ENCODE measurements around the gene AREL1. TPM values are rescaled to one million over a fixed set of nuclear protein-coding genes. Genes with fewer than 3 reads are reported as not detected.
A peak's percentile ranks its signal among the peaks of the same experiment; 100 is the strongest.

Gene AREL1
- total RNA-seq, 2 donors from 2014 or later = 14.8 to 51.2 TPM

GRCh38 chr14:74664717-74665116 is 48.2 kb downstream of the AREL1 start:
- H3K4me1 ChIP-seq (replicated peaks) = no peaks in the 10 kb centered on the region
- no peaks in the 10 kb centered on the region for H3K9me3 ChIP-seq
- H3K4me3 ChIP-seq = no peak overlapping the region
- WGBS = 100% methylated on average over 2 of the region's 2 CpGs
- TF ChIP-seq POLR2AphosphoS5 (IDR thresholded peaks at IDR 0.05) (no peak), POLR2A (IDR thresholded peaks at IDR 0.05) (no peak), CTCF (IDR thresholded peaks at IDR 0.05) (no peak)
- H3K27ac ChIP-seq = no peak overlapping the region
- no peak for DNase-seq (ENCODE audit: low spot score)
- H3K36me3 ChIP-seq = no peaks in the 10 kb centered on the region
- intact Hi-C loops (cut with DNase I) = loop anchor here (5.0 kb wide), 1 partner anchor 47 kb away; no protein-coding TSS in a partner anchor
- no peaks in the 10 kb centered on the region for H3K27me3 ChIP-seq (replicated peaks; ENCODE audit: insufficient read depth)

- no peak for DNase-seq (ENCODE audit: low spot score)
- Histone ChIP-seq H3K27me3 (replicated peaks; ENCODE audit: insufficient read depth) (no peaks in the 10 kb centered on the region), H3K27ac (peak overlapping the region in 1 of 2 donors; percentile 44), H3K4me1 (replicated peaks) (no peaks in the 10 kb centered on the region), H3K9me3 (no peaks in the 10 kb centered on the region), H3K4me3 (no peak overlapping the region), H3K36me3 (no peaks in the 10 kb centered on the region)
- WGBS = 80% methylated on average over 7 of the region's 7 CpGs
- intact Hi-C loops (cut with DNase I) = loop anchor here (5.0 kb wide), 1 partner anchor 47 kb away; no protein-coding TSS in a partner anchor
- TF ChIP-seq CTCF (IDR thresholded peaks at IDR 0.05) (no peak), POLR2A (IDR thresholded peaks at IDR 0.05) (no peak), POLR2AphosphoS5 (IDR thresholded peaks at IDR 0.05) (peak; percentile 50)
Measured at GRCh38 chr14:74663884-74664283, 49.0 kb downstream of the AREL1 start.

DNA sequence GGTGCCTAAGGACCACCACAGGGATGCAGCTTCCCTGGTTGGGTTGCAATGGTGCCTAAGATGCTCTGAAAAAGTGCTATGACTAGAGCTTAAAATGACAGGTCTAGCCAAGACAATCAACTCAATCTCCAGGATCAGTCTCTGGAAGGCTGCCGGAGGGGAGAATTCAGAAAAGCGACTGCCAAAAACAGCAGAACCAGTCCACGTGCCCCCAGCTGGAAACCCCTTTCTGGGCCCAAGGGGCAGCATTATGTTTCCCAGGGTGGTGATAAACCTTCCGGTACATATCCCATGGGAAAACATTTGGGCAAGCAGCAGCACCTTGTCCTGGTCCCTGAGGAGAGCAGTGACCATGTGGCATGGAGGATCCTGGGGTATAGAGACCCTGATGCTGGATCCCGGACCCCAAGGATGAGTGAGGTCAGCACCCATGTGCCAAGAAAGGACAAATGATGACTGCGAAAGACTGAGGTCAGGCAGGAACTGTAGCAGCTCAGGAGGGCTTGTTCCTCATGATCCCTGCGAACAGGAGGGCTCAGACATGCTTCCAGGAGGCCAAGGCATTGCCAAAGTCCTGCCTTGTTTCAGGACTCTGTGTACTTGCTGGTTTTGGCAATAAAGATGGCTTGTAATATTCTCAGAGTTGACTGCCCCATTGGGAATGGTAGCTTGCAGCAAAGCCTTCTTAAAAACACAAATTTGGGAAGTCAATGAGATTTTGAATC is 51.0 kb downstream of the AREL1 start:
- Histone ChIP-seq H3K9me3 (no peaks in the 10 kb centered on the region), H3K4me1 (replicated peaks) (no peaks in the 10 kb centered on the region), H3K4me3 (no peak overlapping the region), H3K36me3 (no peaks in the 10 kb centered on the region), H3K27me3 (replicated peaks; ENCODE audit: insufficient read depth) (no peaks in the 10 kb centered on the region), H3K27ac (peak overlapping the region; percentile 13 to 28)
- 63% methylated on average over 7 of the region's 7 CpGs for WGBS
- TF ChIP-seq POLR2AphosphoS5 (IDR thresholded peaks at IDR 0.05) = peak; percentile 42
- no peak for TF ChIP-seq CTCF (IDR thresholded peaks at IDR 0.05)
- DNase-seq (ENCODE audit: low spot score) = no peak
- intact Hi-C loops (cut with DNase I) = loop anchor here (5.0 kb wide), 1 partner anchor 45 kb away; no protein-coding TSS in a partner anchor

DNA sequence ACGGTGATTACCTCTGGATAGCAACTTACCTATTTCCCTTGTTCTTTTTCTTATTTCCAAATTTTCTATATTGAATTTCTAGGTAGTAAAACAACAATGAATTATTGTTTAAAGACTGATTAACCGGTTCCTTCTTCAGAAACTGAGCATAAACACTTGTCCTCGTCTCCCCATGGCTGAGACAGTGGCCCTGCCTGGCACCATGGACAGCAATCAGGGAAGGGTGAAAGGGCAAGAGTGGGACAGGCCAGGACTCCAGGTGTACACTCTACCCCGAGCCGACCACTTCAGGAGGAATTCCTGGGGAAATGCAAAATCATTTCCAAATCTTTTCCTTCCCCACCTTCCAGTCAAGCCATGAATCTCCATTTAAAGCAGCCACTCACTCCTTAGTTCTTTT is 52.0 kb downstream of the AREL1 start:
- no peak for DNase-seq (ENCODE audit: low spot score)
- H3K27me3 ChIP-seq (replicated peaks; ENCODE audit: insufficient read depth) = no peaks in the 10 kb centered on the region
- no peaks in the 10 kb centered on the region for H3K4me1 ChIP-seq (replicated peaks)
- H3K36me3 ChIP-seq = no peaks in the 10 kb centered on the region
- peak overlapping the region; percentile 8 to 28 for H3K27ac ChIP-seq
- WGBS = 65% methylated on average over 5 of the region's 5 CpGs
- intact Hi-C loops (cut with DNase I) = loop anchor here (5.0 kb wide), 1 partner anchor 44 kb away; no protein-coding TSS in a partner anchor
- H3K9me3 ChIP-seq = no peaks in the 10 kb centered on the region
- no peak overlapping the region for H3K4me3 ChIP-seq
- TF ChIP-seq POLR2AphosphoS5 (IDR thresholded peaks at IDR 0.05) = no peak
- no peak for TF ChIP-seq POLR2A (IDR thresholded peaks at IDR 0.05)

- no peak for TF ChIP-seq POLR2A (IDR thresholded peaks at IDR 0.05)
- TF ChIP-seq POLR2AphosphoS5 (IDR thresholded peaks at IDR 0.05) = no peak
- no peak for TF ChIP-seq CTCF (IDR thresholded peaks at IDR 0.05)
- 68% methylated on average over 3 of the region's 3 CpGs for WGBS
- Histone ChIP-seq H3K36me3 (no peaks in the 10 kb centered on the region), H3K4me1 (replicated peaks) (no peaks in the 10 kb centered on the region), H3K9me3 (no peaks in the 10 kb centered on the region), H3K27ac (no peak overlapping the region), H3K27me3 (replicated peaks; ENCODE audit: insufficient read depth) (no peaks in the 10 kb centered on the region), H3K4me3 (no peak overlapping the region)
- intact Hi-C loops (cut with DNase I) = loop anchor here (5.0 kb wide), 1 partner anchor 43 kb away; no protein-coding TSS in a partner anchor
- DNase-seq (ENCODE audit: low spot score) = no peak
Measured at GRCh38 chr14:74660167-74660566, 52.7 kb downstream of the AREL1 start.

Data from prostate gland (tissue), 2 donors.